Esophagus squamous epithelium (tissue), 4 donors: Measurements from ENCODE around the gene WDR12.

Experiments used
- POLR2A ChIP-seq, 4 donors: fragments of 450-650 bp; IDR thresholded peaks; one replicate each; pipeline ENCODE4 v1.6.1; 2017; ENCODE audit warnings: antibody characterized with exemption in 4 of 4, mild to moderate bottlenecking in 4 of 4, moderate library complexity in 3 of 4
- TF ChIP-seq, protein P1 (sequence below), 6 experiments: fragments of 450-650 bp in 4 of 6; fragments of 200-600 bp in 2 of 6; sonication (generic) in 2 of 6; IDR thresholded peaks; one replicate each; pipeline ENCODE4 v1.5.1; 2016 to 2019; ENCODE audit warnings: antibody characterized with exemption in 6 of 6, mild to moderate bottlenecking in 4 of 6, moderate library complexity in 4 of 6

DNA sequence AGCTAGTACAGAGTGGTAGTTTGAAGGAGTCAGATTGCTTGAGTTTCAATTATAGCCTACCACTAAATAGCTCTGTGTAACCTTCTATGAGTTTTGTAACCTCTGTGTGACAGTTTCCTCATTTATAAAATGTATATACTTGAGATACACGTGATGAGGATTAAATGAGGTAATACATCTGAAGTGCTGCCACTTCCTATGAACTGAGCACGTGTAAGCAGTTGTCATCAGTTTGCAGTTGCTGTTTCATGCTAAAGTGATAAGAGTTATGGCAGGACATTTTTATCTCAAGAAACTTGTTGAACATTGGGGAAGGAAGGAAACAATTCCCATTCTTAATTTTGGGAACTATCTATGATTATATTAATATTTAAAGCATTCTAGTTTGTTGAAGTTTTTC, 39.1 kb upstream of the WDR12 start:
- TF ChIP-seq, protein P1, sequence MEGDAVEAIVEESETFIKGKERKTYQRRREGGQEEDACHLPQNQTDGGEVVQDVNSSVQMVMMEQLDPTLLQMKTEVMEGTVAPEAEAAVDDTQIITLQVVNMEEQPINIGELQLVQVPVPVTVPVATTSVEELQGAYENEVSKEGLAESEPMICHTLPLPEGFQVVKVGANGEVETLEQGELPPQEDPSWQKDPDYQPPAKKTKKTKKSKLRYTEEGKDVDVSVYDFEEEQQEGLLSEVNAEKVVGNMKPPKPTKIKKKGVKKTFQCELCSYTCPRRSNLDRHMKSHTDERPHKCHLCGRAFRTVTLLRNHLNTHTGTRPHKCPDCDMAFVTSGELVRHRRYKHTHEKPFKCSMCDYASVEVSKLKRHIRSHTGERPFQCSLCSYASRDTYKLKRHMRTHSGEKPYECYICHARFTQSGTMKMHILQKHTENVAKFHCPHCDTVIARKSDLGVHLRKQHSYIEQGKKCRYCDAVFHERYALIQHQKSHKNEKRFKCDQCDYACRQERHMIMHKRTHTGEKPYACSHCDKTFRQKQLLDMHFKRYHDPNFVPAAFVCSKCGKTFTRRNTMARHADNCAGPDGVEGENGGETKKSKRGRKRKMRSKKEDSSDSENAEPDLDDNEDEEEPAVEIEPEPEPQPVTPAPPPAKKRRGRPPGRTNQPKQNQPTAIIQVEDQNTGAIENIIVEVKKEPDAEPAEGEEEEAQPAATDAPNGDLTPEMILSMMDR (IDR thresholded peaks at IDR 0.05) = no peak
- TF ChIP-seq POLR2A (IDR thresholded peaks at IDR 0.05) = no peak
